Osteocyte (in vitro differentiated cells): ENCODE measurements around the gene ZMAT5. TPM values are rescaled to one million over a fixed set of nuclear protein-coding genes. Genes with fewer than 3 reads are reported as not detected.

Experiments
- DNase-seq: peaks from one replicate; pipeline ENCODE4 v3.0.0; 2021; ENCODE audit warnings: mixed read lengths; ENCODE audit not compliant: unreplicated experiment; ENCODE audit errors: extremely low spot score
- H3K27ac Mint-ChIP-seq: one replicate; pipeline ENCODE4 v1.8.0; 2021; ENCODE audit warnings: mild to moderate bottlenecking, mixed read lengths; ENCODE audit not compliant: unreplicated experiment
- H3K27me3 Mint-ChIP-seq: one replicate; pipeline ENCODE4 v1.8.0; 2021; ENCODE audit warnings: mixed read lengths; ENCODE audit not compliant: unreplicated experiment
- H3K36me3 Mint-ChIP-seq: one replicate; pipeline ENCODE4 v1.8.0; 2021; ENCODE audit warnings: mixed read lengths; ENCODE audit not compliant: unreplicated experiment
- H3K4me1 Mint-ChIP-seq: one replicate; pipeline ENCODE4 v1.8.0; 2021; ENCODE audit warnings: mixed read lengths; ENCODE audit not compliant: unreplicated experiment
- H3K4me3 Mint-ChIP-seq: one replicate; pipeline ENCODE4 v1.8.0; 2021; ENCODE audit warnings: mild to moderate bottlenecking, moderate library complexity, mixed read lengths; ENCODE audit not compliant: unreplicated experiment
- H3K9me3 Mint-ChIP-seq: one replicate; pipeline ENCODE4 v1.8.0; 2021; ENCODE audit warnings: mixed read lengths; ENCODE audit not compliant: unreplicated experiment
- total RNA-seq: library from RNA; stranded (reverse); gene quantifications from 2 replicates; pipeline ENCODE4 v1.2.1, GENCODE V29; 2021
- TF ChIP-seq, protein P1 (sequence below): fragments of 200-600 bp; sonication (generic); IDR thresholded peaks from 2 replicates; pipeline ENCODE4 v1.5.0; 2021; ENCODE audit warnings: antibody characterized with exemption, mild to moderate bottlenecking, moderate library complexity

ZMAT5 gene
- total RNA-seq, 1 donor from 2014 or later, result 25.0 TPM

DNA sequence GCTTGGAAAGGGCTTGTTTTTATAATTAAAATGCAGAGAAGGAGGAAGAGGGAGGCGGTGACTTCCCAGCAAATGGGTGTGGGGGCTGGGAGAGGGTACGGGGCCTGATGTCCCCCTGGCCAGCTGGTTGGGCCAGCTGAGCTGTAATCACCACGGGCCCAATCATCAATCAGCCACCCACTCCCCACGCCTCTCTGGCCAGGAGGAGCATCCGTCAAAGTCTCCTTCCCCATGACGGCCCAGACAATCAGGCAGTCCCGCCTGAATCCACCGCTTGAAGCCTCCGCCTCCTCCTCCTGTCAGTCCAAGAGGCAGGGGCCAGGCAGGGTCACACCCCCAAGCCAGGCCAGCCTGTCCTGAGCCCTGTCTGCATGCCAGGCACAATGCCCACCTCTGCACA is 60.3 kb downstream of the ZMAT5 start:
- no peak overlapping the region for H3K4me3 Mint-ChIP-seq
- no peak overlapping the region for H3K27ac Mint-ChIP-seq
- H3K4me1 Mint-ChIP-seq, result peaks cover 2% of the 10 kb centered on the region
- no peaks in the 10 kb centered on the region for H3K36me3 Mint-ChIP-seq
- DNase-seq, result no peak
- TF ChIP-seq, protein P1, sequence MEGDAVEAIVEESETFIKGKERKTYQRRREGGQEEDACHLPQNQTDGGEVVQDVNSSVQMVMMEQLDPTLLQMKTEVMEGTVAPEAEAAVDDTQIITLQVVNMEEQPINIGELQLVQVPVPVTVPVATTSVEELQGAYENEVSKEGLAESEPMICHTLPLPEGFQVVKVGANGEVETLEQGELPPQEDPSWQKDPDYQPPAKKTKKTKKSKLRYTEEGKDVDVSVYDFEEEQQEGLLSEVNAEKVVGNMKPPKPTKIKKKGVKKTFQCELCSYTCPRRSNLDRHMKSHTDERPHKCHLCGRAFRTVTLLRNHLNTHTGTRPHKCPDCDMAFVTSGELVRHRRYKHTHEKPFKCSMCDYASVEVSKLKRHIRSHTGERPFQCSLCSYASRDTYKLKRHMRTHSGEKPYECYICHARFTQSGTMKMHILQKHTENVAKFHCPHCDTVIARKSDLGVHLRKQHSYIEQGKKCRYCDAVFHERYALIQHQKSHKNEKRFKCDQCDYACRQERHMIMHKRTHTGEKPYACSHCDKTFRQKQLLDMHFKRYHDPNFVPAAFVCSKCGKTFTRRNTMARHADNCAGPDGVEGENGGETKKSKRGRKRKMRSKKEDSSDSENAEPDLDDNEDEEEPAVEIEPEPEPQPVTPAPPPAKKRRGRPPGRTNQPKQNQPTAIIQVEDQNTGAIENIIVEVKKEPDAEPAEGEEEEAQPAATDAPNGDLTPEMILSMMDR, result no peak
- H3K27me3 Mint-ChIP-seq, result peaks cover 18% of the 10 kb centered on the region
- no peaks in the 10 kb centered on the region for H3K9me3 Mint-ChIP-seq

DNA sequence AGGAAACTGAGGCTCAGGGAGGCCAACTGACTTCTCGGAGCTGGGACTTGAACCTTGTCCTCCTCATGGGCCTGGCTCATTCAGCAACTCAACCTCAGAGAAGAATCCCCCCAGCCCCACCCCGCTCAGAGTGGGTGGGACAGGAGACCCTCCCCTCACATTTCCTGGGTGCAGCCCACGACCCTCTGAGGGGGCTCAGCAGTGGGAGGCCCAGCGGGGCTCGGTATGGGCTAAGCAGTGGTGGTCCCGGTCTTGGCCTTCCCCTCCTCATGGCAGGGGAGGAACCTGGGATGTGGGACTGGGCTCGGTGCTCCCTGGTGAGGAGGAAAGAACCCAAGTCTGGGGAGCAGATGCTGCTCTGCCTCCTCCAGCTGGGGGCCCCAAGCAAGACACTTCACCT is 61.2 kb downstream of the ZMAT5 start:
- DNase-seq, result no peak
- Mint-ChIP-seq H3K4me1 (peaks cover 2% of the 10 kb centered on the region), H3K27ac (no peak overlapping the region), H3K9me3 (no peaks in the 10 kb centered on the region), H3K36me3 (no peaks in the 10 kb centered on the region), H3K27me3 (peaks cover 18% of the 10 kb centered on the region), H3K4me3 (no peak overlapping the region)
- TF ChIP-seq, protein P1, result no peak

DNA sequence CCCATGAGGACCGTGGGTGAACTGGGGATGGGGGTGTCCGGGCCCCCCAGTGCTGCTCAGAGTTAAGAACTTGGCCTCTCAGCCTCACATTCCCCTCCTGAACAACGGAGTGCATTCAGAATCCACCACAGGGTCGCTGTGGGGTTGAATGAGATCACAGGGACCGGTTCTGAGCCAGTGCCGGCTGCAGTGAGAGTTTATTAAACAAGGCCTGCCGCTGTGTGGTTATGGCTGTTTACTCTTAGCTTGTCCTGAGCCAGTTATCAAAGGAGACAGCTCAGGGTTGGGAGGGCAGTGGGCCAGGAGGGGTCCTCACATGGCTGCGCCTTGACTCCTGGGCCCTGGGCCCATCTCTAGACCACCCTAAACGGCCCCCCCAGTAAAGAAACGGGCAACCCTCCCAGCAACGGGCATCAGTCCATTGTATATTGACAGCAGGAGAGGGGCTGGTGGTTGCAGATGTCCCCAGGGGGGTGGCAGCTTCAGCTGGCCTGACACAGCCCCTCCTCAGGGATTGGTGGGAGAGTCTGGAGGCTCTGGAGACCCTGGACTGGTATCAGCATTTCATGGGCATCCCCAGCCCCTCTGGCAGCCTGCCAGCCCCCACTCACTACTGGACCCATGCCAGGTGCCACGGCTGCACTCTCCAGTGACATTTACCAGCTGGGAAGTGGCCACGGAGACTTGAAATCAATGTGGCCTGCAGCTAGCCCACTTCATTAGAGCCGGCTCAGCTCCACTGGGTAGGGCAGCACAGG is 62.1 kb downstream of the ZMAT5 start:
- peaks cover 2% of the 10 kb centered on the region for H3K4me1 Mint-ChIP-seq
- TF ChIP-seq, protein P1, result no peak
- H3K27me3 Mint-ChIP-seq, result peaks cover 18% of the 10 kb centered on the region
- no peak overlapping the region for H3K4me3 Mint-ChIP-seq
- no peaks in the 10 kb centered on the region for H3K9me3 Mint-ChIP-seq
- no peaks in the 10 kb centered on the region for H3K36me3 Mint-ChIP-seq
- DNase-seq, result no peak
- no peak overlapping the region for H3K27ac Mint-ChIP-seq

DNA sequence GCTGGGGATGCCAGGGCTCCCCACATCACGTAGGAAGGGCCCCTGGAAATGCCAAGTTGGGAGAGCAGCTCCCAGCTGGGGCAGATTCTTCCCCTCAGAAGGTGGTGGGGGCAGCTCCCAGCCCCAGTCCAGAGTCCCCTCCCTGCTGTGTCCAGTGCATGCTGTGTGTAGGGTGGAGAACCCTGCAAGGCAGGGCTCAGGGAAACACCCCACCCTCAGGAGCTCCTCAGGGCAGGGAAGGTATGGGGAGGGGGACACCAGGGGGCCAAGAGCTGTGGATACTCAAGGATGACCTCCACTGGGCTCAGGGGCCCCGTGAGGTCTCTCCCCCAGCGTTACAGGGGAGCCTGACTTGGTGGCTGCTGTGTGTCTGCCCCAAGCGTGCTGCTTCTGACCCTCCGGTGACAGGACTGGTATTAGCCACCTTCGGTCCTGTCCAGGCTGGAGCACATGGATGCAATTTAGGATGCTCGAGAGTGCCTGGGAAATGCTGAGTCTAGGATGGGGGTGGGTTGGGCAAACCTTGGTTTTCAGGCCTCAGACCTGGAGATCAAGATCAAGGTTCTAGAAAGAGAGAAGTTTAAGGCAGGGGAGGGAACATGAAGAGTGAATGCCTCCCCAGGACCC is 63.1 kb downstream of the ZMAT5 start:
- TF ChIP-seq, protein P1, result no peak

DNA sequence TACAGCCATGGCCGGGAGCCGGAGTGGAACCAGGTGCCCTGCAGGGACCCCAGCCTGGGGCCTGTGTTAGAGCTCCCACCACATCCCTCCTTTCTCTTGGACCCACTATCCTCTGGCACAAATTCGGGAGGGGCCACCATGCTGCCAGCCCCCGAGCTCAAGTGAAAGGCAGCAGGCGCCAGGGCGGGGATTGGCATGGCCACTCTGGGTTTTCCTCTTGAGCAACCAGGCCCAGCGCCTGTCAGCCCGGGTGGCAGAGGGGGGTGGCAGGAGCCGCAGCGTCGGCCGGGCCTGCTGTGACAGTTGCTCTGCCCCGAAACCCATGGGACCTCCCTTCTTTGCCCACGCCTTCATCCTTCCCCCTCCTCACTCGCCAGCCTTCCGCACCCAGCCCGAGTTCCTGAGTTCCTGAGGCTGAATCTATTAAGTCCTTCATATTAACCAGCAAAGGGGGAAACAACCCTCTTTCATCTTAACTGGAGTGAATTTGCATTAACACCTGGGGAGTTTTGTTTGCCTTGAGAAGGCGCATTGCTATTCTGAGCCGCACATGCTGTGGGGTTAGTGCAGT is 63.8 kb downstream of the ZMAT5 start:
- peaks cover 2% of the 10 kb centered on the region for H3K36me3 Mint-ChIP-seq
- H3K9me3 Mint-ChIP-seq, result no peaks in the 10 kb centered on the region
- no peak overlapping the region for H3K4me3 Mint-ChIP-seq
- H3K27ac Mint-ChIP-seq, result no peak overlapping the region
- H3K4me1 Mint-ChIP-seq, result peaks cover 2% of the 10 kb centered on the region
- TF ChIP-seq, protein P1, result no peak
- peaks cover 18% of the 10 kb centered on the region for H3K27me3 Mint-ChIP-seq
- no peak for DNase-seq

More for the DNA sequence above, 63.1 kb downstream of the ZMAT5 start:
- DNase-seq, result no peak
- no peaks in the 10 kb centered on the region for H3K36me3 Mint-ChIP-seq
- H3K27me3 Mint-ChIP-seq, result peaks cover 18% of the 10 kb centered on the region
- H3K9me3 Mint-ChIP-seq, result no peaks in the 10 kb centered on the region
- H3K27ac Mint-ChIP-seq, result no peak overlapping the region
- peaks cover 2% of the 10 kb centered on the region for H3K4me1 Mint-ChIP-seq
- H3K4me3 Mint-ChIP-seq, result no peak overlapping the region
